HEK293 (cell line): ENCODE results near the gene SIGLEC10.
A peak's percentile ranks its signal among the peaks of the same experiment; 100 is the strongest.

Experiments
- BCL11A ChIP-seq: fragments of 450-650 bp; formaldehyde crosslinking; IDR thresholded peaks from 2 replicates; pipeline ENCODE4 v1.5.1; 2016; ENCODE audit warnings: low read depth, missing biosample characterization, missing genetic modification characterization
- GLIS1 ChIP-seq: fragments of 450-650 bp; formaldehyde crosslinking; IDR thresholded peaks from 2 replicates; pipeline ENCODE4 v1.5.1; 2016; ENCODE audit warnings: missing biosample characterization, missing genetic modification characterization
- KLF1 ChIP-seq: fragments of 450-650 bp; formaldehyde crosslinking; IDR thresholded peaks from 2 replicates; pipeline ENCODE4 v1.5.1; 2016; ENCODE audit warnings: missing biosample characterization, missing genetic modification characterization
- KLF10 ChIP-seq: fragments of 450-650 bp; IDR thresholded peaks from 2 replicates; pipeline ENCODE4 v1.5.1; 2018; ENCODE audit warnings: missing biosample characterization, mild to moderate bottlenecking, missing genetic modification characterization
- REPIN1 ChIP-seq: fragments of 450-650 bp; formaldehyde crosslinking; IDR thresholded peaks from 2 replicates; pipeline ENCODE4 v1.5.1; 2017; ENCODE audit warnings: missing biosample characterization, missing genetic modification characterization, low read depth
- SCRT1 ChIP-seq: fragments of 450-650 bp; formaldehyde crosslinking; IDR thresholded peaks from 2 replicates; pipeline ENCODE4 v1.5.1; 2016; ENCODE audit warnings: missing biosample characterization, missing genetic modification characterization, borderline replicate concordance
- SCRT2 ChIP-seq: fragments of 450-650 bp; formaldehyde crosslinking; IDR thresholded peaks from 2 replicates; pipeline ENCODE4 v1.5.1; 2016; ENCODE audit warnings: missing biosample characterization, missing genetic modification characterization
- SETDB1 ChIP-seq: IDR thresholded peaks from one replicate; pipeline ENCODE4 v1.6.1; 2017; ENCODE audit warnings: mild to moderate bottlenecking, low read length, moderate library complexity, mixed read lengths; ENCODE audit not compliant: insufficient read length
- SP2 ChIP-seq: fragments of 450-650 bp; formaldehyde crosslinking; IDR thresholded peaks from 2 replicates; pipeline ENCODE4 v1.5.1; 2016; ENCODE audit warnings: missing biosample characterization, missing genetic modification characterization
- SP7 ChIP-seq: fragments of 450-650 bp; formaldehyde crosslinking; IDR thresholded peaks from 2 replicates; pipeline ENCODE4 v1.5.1; 2016; ENCODE audit warnings: missing biosample characterization, missing genetic modification characterization
- ZEB2 ChIP-seq: fragments of 450-650 bp; formaldehyde crosslinking; IDR thresholded peaks from 2 replicates; pipeline ENCODE4 v1.5.1; 2016; ENCODE audit warnings: missing biosample characterization, missing genetic modification characterization
- ZFP41 ChIP-seq: fragments of 450-650 bp; formaldehyde crosslinking; IDR thresholded peaks from 2 replicates; pipeline ENCODE4 v1.5.1; 2016; ENCODE audit warnings: missing biosample characterization, missing genetic modification characterization, borderline replicate concordance
- ZNF132 ChIP-seq: fragments of 450-650 bp; formaldehyde crosslinking; IDR thresholded peaks from 2 replicates; pipeline ENCODE4 v1.5.1; 2017; ENCODE audit warnings: missing biosample characterization, missing genetic modification characterization, borderline replicate concordance
- ZNF16 ChIP-seq: fragments of 450-650 bp; formaldehyde crosslinking; IDR thresholded peaks from 2 replicates; pipeline ENCODE4 v1.5.1; 2016; ENCODE audit warnings: low read depth, missing biosample characterization, missing genetic modification characterization
- ZNF223 ChIP-seq: fragments of 450-650 bp; formaldehyde crosslinking; IDR thresholded peaks from 2 replicates; pipeline ENCODE4 v1.5.1; 2016; ENCODE audit warnings: missing biosample characterization, missing genetic modification characterization
- ZNF48 ChIP-seq: fragments of 450-650 bp; formaldehyde crosslinking; IDR thresholded peaks from 2 replicates; pipeline ENCODE4 v1.5.1; 2016; ENCODE audit warnings: missing biosample characterization, missing genetic modification characterization
- ZNF514 ChIP-seq: fragments of 450-650 bp; formaldehyde crosslinking; IDR thresholded peaks from 2 replicates; pipeline ENCODE4 v1.5.1; 2016; ENCODE audit warnings: missing biosample characterization, missing genetic modification characterization
- ZNF521 ChIP-seq: fragments of 450-650 bp; formaldehyde crosslinking; IDR thresholded peaks from 2 replicates; pipeline ENCODE4 v1.5.1; 2017; ENCODE audit warnings: missing biosample characterization, mild to moderate bottlenecking, missing genetic modification characterization
- ZNF544 ChIP-seq: fragments of 450-650 bp; formaldehyde crosslinking; IDR thresholded peaks from 2 replicates; pipeline ENCODE4 v1.5.0; 2017; ENCODE audit warnings: missing biosample characterization, missing genetic modification characterization
- ZNF626 ChIP-seq: fragments of 450-650 bp; sonication (Bioruptor Pico); formaldehyde crosslinking; IDR thresholded peaks from 2 replicates; pipeline ENCODE4 v1.5.1; 2018; ENCODE audit warnings: missing biosample characterization, missing genetic modification characterization, inconsistent platforms
- ZNF670 ChIP-seq: fragments of 450-650 bp; formaldehyde crosslinking; IDR thresholded peaks from 2 replicates; pipeline ENCODE4 v1.5.1; 2016; ENCODE audit warnings: missing biosample characterization, missing genetic modification characterization, low read depth
- ZNF792 ChIP-seq: fragments of 450-650 bp; formaldehyde crosslinking; IDR thresholded peaks from 2 replicates; pipeline ENCODE4 v1.5.1; 2016; ENCODE audit warnings: missing biosample characterization, missing genetic modification characterization
- ZNF843 ChIP-seq: fragments of 450-650 bp; formaldehyde crosslinking; IDR thresholded peaks from 2 replicates; pipeline ENCODE4 v1.5.1; 2016; ENCODE audit warnings: missing biosample characterization, missing genetic modification characterization
- ZSCAN30 ChIP-seq: fragments of 450-650 bp; IDR thresholded peaks from 2 replicates; pipeline ENCODE4 v1.5.1; 2018; ENCODE audit warnings: missing biosample characterization, mild to moderate bottlenecking, missing genetic modification characterization, moderate library complexity
- TF ChIP-seq, protein P1 (sequence below): fragments of 450-650 bp; formaldehyde crosslinking; IDR thresholded peaks from 2 replicates; pipeline ENCODE4 v1.5.1; 2016; ENCODE audit warnings: missing biosample characterization, missing genetic modification characterization
- TF ChIP-seq, protein P2 (sequence below): fragments of 450-650 bp; formaldehyde crosslinking; IDR thresholded peaks from 2 replicates; pipeline ENCODE4 v1.5.1; 2016; ENCODE audit warnings: missing biosample characterization, missing genetic modification characterization
- TF ChIP-seq, protein P3 (sequence below): fragments of 450-650 bp; formaldehyde crosslinking; IDR thresholded peaks from 2 replicates; pipeline ENCODE4 v1.5.0; 2017; ENCODE audit warnings: missing biosample characterization, missing genetic modification characterization, borderline replicate concordance
- TF ChIP-seq, protein P4 (sequence below): fragments of 450-650 bp; formaldehyde crosslinking; IDR thresholded peaks from 2 replicates; pipeline ENCODE4 v1.5.1; 2017; ENCODE audit warnings: missing biosample characterization, missing genetic modification characterization
- TF ChIP-seq, protein P5 (sequence below): fragments of 450-650 bp; formaldehyde crosslinking; IDR thresholded peaks from 2 replicates; pipeline ENCODE4 v1.5.1; 2016; ENCODE audit warnings: missing biosample characterization, missing genetic modification characterization

Gene SIGLEC10

DNA sequence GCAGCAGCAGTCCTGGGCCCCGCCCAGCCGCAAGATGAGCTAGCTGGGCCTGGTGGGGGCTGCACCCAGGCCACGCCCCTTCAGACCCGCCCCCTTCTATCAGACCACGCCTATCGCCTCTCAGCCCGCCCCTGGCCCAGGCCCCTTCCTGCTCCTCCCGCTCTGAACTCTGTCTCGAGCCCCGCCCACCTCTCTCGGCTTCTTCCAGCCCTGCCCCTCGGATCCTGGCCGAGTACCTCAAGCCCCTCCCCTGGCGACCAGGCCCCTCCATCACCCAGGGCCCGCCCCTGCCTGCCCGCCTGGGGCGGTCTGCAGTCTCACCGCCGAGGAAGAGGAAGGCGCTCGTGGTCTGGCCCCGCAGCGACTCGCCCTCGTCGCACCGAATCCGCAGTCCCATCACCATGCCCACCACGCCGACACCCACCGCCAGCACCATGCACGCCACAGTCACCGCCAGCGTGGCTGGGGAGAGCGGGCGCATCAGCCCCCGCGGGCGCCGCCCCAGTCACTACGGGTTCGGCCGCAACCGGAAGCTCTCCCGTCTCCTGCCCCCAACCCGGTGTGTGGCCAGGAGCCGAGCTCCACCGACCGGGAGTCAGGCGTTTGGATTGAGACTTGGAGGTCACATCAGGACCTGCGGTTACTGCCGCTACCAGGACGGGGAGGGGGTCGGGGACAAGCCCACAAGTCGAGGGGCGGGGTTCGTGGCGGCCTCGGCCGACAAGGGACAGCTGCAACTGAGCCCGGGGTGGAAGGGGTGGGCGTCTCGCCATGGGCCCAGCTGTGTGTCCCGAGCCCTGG, 49.7 kb downstream of the SIGLEC10 start (continued):
- TF ChIP-seq GLIS1 (tag by site-specific recombination): peak; percentile 73
- TF ChIP-seq, protein P1, sequence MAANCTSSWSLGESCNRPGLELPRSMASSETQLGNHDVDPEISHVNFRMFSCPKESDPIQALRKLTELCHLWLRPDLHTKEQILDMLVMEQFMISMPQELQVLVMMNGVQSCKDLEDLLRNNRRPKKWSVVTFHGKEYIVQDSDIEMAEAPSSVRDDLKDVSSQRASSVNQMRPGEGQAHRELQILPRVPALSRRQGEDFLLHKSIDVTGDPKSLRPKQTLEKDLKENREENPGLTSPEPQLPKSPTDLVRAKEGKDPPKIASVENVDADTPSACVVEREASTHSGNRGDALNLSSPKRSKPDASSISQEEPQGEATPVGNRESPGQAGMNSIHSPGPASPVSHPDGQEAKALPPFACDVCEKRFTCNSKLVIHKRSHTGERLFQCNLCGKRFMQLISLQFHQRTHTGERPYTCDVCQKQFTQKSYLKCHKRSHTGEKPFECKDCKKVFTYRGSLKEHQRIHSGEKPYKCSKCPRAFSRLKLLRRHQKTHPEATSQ (tag by site-specific recombination): 0 out of 2 replicates have a peak, but pooled peaks have one; percentile 44
- TF ChIP-seq ZSCAN30 (tag by site-specific recombination): no peak
- no peak for TF ChIP-seq ZNF544 (tag by site-specific recombination)
- TF ChIP-seq BCL11A: no peak
- TF ChIP-seq, protein P2, sequence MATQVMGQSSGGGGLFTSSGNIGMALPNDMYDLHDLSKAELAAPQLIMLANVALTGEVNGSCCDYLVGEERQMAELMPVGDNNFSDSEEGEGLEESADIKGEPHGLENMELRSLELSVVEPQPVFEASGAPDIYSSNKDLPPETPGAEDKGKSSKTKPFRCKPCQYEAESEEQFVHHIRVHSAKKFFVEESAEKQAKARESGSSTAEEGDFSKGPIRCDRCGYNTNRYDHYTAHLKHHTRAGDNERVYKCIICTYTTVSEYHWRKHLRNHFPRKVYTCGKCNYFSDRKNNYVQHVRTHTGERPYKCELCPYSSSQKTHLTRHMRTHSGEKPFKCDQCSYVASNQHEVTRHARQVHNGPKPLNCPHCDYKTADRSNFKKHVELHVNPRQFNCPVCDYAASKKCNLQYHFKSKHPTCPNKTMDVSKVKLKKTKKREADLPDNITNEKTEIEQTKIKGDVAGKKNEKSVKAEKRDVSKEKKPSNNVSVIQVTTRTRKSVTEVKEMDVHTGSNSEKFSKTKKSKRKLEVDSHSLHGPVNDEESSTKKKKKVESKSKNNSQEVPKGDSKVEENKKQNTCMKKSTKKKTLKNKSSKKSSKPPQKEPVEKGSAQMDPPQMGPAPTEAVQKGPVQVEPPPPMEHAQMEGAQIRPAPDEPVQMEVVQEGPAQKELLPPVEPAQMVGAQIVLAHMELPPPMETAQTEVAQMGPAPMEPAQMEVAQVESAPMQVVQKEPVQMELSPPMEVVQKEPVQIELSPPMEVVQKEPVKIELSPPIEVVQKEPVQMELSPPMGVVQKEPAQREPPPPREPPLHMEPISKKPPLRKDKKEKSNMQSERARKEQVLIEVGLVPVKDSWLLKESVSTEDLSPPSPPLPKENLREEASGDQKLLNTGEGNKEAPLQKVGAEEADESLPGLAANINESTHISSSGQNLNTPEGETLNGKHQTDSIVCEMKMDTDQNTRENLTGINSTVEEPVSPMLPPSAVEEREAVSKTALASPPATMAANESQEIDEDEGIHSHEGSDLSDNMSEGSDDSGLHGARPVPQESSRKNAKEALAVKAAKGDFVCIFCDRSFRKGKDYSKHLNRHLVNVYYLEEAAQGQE: no peak
- TF ChIP-seq SCRT2 (tag by site-specific recombination): no peak
- TF ChIP-seq, protein P3, sequence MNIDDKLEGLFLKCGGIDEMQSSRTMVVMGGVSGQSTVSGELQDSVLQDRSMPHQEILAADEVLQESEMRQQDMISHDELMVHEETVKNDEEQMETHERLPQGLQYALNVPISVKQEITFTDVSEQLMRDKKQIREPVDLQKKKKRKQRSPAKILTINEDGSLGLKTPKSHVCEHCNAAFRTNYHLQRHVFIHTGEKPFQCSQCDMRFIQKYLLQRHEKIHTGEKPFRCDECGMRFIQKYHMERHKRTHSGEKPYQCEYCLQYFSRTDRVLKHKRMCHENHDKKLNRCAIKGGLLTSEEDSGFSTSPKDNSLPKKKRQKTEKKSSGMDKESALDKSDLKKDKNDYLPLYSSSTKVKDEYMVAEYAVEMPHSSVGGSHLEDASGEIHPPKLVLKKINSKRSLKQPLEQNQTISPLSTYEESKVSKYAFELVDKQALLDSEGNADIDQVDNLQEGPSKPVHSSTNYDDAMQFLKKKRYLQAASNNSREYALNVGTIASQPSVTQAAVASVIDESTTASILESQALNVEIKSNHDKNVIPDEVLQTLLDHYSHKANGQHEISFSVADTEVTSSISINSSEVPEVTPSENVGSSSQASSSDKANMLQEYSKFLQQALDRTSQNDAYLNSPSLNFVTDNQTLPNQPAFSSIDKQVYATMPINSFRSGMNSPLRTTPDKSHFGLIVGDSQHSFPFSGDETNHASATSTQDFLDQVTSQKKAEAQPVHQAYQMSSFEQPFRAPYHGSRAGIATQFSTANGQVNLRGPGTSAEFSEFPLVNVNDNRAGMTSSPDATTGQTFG (tag by site-specific recombination): no peak
- peak; percentile 84 for TF ChIP-seq KLF10
- TF ChIP-seq ZNF48 (tag by site-specific recombination): no peak
- TF ChIP-seq SCRT1 (tag by site-specific recombination): no peak
- TF ChIP-seq REPIN1 (tag by site-specific recombination): no peak
- no peak for TF ChIP-seq ZNF626
- TF ChIP-seq ZFP41 (tag by site-specific recombination): no peak
- TF ChIP-seq SETDB1: no peak
- peak; percentile 97 for TF ChIP-seq SP2
- no peak for TF ChIP-seq ZNF16
- TF ChIP-seq SP7 (tag by site-specific recombination): peak; percentile 69
- TF ChIP-seq ZNF223 (tag by site-specific recombination): no peak
- TF ChIP-seq, protein P4, sequence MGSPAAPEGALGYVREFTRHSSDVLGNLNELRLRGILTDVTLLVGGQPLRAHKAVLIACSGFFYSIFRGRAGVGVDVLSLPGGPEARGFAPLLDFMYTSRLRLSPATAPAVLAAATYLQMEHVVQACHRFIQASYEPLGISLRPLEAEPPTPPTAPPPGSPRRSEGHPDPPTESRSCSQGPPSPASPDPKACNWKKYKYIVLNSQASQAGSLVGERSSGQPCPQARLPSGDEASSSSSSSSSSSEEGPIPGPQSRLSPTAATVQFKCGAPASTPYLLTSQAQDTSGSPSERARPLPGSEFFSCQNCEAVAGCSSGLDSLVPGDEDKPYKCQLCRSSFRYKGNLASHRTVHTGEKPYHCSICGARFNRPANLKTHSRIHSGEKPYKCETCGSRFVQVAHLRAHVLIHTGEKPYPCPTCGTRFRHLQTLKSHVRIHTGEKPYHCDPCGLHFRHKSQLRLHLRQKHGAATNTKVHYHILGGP (tag by site-specific recombination): no peak
- TF ChIP-seq ZNF514 (tag by site-specific recombination): no peak
- TF ChIP-seq ZNF132 (tag by site-specific recombination): no peak
- TF ChIP-seq ZNF521: no peak
- TF ChIP-seq ZEB2 (tag by site-specific recombination): 0 out of 2 replicates have a peak, but pooled peaks have one; percentile 68
- peak; percentile 88 for TF ChIP-seq KLF1
- TF ChIP-seq, protein P5, sequence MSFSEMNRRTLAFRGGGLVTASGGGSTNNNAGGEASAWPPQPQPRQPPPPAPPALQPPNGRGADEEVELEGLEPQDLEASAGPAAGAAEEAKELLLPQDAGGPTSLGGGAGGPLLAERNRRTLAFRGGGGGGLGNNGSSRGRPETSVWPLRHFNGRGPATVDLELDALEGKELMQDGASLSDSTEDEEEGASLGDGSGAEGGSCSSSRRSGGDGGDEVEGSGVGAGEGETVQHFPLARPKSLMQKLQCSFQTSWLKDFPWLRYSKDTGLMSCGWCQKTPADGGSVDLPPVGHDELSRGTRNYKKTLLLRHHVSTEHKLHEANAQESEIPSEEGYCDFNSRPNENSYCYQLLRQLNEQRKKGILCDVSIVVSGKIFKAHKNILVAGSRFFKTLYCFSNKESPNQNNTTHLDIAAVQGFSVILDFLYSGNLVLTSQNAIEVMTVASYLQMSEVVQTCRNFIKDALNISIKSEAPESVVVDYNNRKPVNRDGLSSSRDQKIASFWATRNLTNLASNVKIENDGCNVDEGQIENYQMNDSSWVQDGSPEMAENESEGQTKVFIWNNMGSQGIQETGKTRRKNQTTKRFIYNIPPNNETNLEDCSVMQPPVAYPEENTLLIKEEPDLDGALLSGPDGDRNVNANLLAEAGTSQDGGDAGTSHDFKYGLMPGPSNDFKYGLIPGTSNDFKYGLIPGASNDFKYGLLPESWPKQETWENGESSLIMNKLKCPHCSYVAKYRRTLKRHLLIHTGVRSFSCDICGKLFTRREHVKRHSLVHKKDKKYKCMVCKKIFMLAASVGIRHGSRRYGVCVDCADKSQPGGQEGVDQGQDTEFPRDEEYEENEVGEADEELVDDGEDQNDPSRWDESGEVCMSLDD (tag by site-specific recombination): no peak
- TF ChIP-seq ZNF843 (tag by site-specific recombination): peak; percentile 66; the same call in 1 of the 2 replicates
- no peak for TF ChIP-seq ZNF792 (tag by site-specific recombination)
- no peak for TF ChIP-seq ZNF670 (tag by site-specific recombination)
